GM12878 (cell line): ENCODE measurements around the gene ERVFRD-1. TPM values are rescaled to one million over a fixed set of nuclear protein-coding genes. Genes with fewer than 3 reads are reported as not detected.

Source experiments
- CHD2 ChIP-seq: IDR thresholded peaks from 2 replicates; pipeline ENCODE4 v1.6.1; 2011; ENCODE audit warnings: low read depth, low read length, improper control_type of control experiment, borderline replicate concordance
- CTCF ChIP-seq, 3 experiments: IDR thresholded peaks in 2 of 3; conservative IDR thresholded peaks in 1 of 3; 2 replicates each; pipeline ENCODE4 v1.5.1; 2011; ENCODE audit warnings: low read depth in 3 of 3, low read length in 3 of 3, mild to moderate bottlenecking in 3 of 3, control low read depth in 2 of 3, moderate library complexity in 2 of 3, inconsistent platforms in 1 of 3, mixed read lengths in 1 of 3; ENCODE audit not compliant: control insufficient read depth in 2 of 3, insufficient read depth in 1 of 3; ENCODE audit errors: extremely low read depth in 1 of 3
- FOXK2 ChIP-seq: fragments of 450-650 bp; IDR thresholded peaks from 2 replicates; pipeline ENCODE4 v1.6.1; 2017; ENCODE audit warnings: mild to moderate bottlenecking, moderate library complexity
- REST ChIP-seq: IDR thresholded peaks from 2 replicates; pipeline ENCODE4 v1.6.1; 2012; ENCODE audit warnings: mild to moderate bottlenecking, low read depth, low read length
- TCF3 ChIP-seq: IDR thresholded peaks from 2 replicates; pipeline ENCODE4 v1.6.1; 2012; ENCODE audit warnings: low read depth, mild to moderate bottlenecking, low read length, borderline replicate concordance; ENCODE audit not compliant: insufficient read depth
- ZNF687 ChIP-seq: fragments of 450-650 bp; IDR thresholded peaks from 2 replicates; pipeline ENCODE4 v1.6.1; 2017; ENCODE audit warnings: mild to moderate bottlenecking, moderate library complexity
- ZZZ3 ChIP-seq: IDR thresholded peaks from 2 replicates; pipeline ENCODE4 v1.6.1; 2011; ENCODE audit warnings: low read depth; ENCODE audit not compliant: control insufficient read depth, insufficient read length
- polyA plus RNA-seq, 11 experiments: library from polyadenylated mRNA; depleted of rRNA in 4 of 11; unstranded in 6 of 11; stranded (reverse) in 5 of 11; fragments of >200 nt; fragmentation: Nextera tagmentation in 4 of 11; fragmentation: Illumina TruSeq in 1 of 11; extraction: Ambion mirVana in 4 of 11; extraction: Trizol in 1 of 11; gene quantifications; 1 replicate in 1 of 11; 2 replicates in 10 of 11; pipeline versions ENCODE4 v1.2.1 to v1.2.3, GENCODE V29; 2011 to 2016; ENCODE audit warnings: inconsistent platforms in 2 of 11, missing spikeins in 2 of 11, low read depth in 1 of 11
- total RNA-seq, 4 experiments: library from RNA; depleted of rRNA in 3 of 4; stranded (reverse); fragments of >200 nt in 3 of 4; fragmentation: Illumina TruSeq in 1 of 4; extraction: Trizol in 1 of 4; gene quantifications; 2 replicates each; pipeline versions ENCODE4 v1.2.1 to v1.2.3, GENCODE V29; 2013 to 2021
- TF ChIP-seq, protein P1 (sequence below): IDR thresholded peaks from 2 replicates; pipeline ENCODE4 v1.6.1; 2011; ENCODE audit warnings: mild to moderate bottlenecking, low read depth, low read length, moderate library complexity; ENCODE audit not compliant: insufficient replicate concordance
- TF ChIP-seq, protein P2 (sequence below): fragments of 450-650 bp; IDR thresholded peaks from 2 replicates; pipeline ENCODE4 v1.6.1; 2017; ENCODE audit warnings: low read depth, mild to moderate bottlenecking, moderate library complexity

The ERVFRD-1 gene
- total and polyA plus RNA-seq, 10 of the 15 experiments (the other 5 are each of a cell fraction or from before 2014, with no cell fraction given) = 0.03 to 0.11 (median 0.07) TPM; not detected in 7

GRCh38 chr6:11080296-11080695 is 31.2 kb downstream of the ERVFRD-1 start (continued):
- no peak for TF ChIP-seq CTCF (IDR thresholded peaks at IDR 0.05 in 2 of 3, conservative IDR thresholded peaks at IDR 0.05 in 1 of 3; ENCODE audit: control insufficient read depth in 2 of 3, extremely low read depth in 1 of 3, insufficient read depth in 1 of 3, low read depth in 3 of 3, low read length in 3 of 3)
- TF ChIP-seq ZNF687 = no peak
- TF ChIP-seq REST = no peak
- TF ChIP-seq FOXK2 = no peak
- TF ChIP-seq, protein P1, sequence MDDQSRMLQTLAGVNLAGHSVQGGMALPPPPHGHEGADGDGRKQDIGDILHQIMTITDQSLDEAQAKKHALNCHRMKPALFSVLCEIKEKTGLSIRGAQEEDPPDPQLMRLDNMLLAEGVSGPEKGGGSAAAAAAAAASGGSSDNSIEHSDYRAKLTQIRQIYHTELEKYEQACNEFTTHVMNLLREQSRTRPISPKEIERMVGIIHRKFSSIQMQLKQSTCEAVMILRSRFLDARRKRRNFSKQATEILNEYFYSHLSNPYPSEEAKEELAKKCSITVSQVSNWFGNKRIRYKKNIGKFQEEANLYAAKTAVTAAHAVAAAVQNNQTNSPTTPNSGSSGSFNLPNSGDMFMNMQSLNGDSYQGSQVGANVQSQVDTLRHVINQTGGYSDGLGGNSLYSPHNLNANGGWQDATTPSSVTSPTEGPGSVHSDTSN = no peak
- TF ChIP-seq, protein P2, sequence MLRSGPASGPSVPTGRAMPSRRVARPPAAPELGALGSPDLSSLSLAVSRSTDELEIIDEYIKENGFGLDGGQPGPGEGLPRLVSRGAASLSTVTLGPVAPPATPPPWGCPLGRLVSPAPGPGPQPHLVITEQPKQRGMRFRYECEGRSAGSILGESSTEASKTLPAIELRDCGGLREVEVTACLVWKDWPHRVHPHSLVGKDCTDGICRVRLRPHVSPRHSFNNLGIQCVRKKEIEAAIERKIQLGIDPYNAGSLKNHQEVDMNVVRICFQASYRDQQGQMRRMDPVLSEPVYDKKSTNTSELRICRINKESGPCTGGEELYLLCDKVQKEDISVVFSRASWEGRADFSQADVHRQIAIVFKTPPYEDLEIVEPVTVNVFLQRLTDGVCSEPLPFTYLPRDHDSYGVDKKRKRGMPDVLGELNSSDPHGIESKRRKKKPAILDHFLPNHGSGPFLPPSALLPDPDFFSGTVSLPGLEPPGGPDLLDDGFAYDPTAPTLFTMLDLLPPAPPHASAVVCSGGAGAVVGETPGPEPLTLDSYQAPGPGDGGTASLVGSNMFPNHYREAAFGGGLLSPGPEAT = no peak
- TF ChIP-seq TCF3 = no peak
- no peak for TF ChIP-seq ZZZ3
- no peak for TF ChIP-seq CHD2
